Kidney (tissue), 14 donors: Measurements from ENCODE around the gene KCNK15. TPM values are rescaled to one million over a fixed set of nuclear protein-coding genes. Genes with fewer than 3 reads are reported as not detected.

Experiments used
- DNase-seq, 5 donors: peaks; one replicate each; pipeline ENCODE4 v3.0.0-alpha.2; 2013 to 2020
- FAIRE-seq: peaks from 2 replicates; lab custom pipeline; 2012; peaks lifted over from hg19 to GRCh38; lab: Jason Lieb, UNC
- H3K27ac ChIP-seq, 2 donors: one replicate each; pipeline ENCODE4 v1.7.0; 2013; ENCODE audit warnings: low read depth in 2 of 2, low read length in 2 of 2, inconsistent platforms in 1 of 2
- H3K27me3 ChIP-seq: one replicate; pipeline ENCODE4 v1.7.1; 2013; ENCODE audit warnings: low read length, inconsistent platforms; ENCODE audit not compliant: control insufficient read depth, insufficient read depth
- H3K36me3 ChIP-seq, 3 donors: one replicate each; pipeline versions ENCODE4 v1.7.0 to v1.7.1; 2013; ENCODE audit warnings: low read length in 3 of 3, control low read depth in 1 of 3, inconsistent platforms in 1 of 3; ENCODE audit not compliant: insufficient read depth in 3 of 3, control insufficient read depth in 2 of 3
- H3K4me1 ChIP-seq, 3 donors: one replicate each; pipeline versions ENCODE4 v1.7.0 to v1.7.1; 2013; ENCODE audit warnings: low read length in 3 of 3, inconsistent platforms in 1 of 3, low read depth in 1 of 3; ENCODE audit not compliant: control insufficient read depth in 2 of 3, insufficient read depth in 2 of 3
- H3K4me3 ChIP-seq, 3 donors: one replicate each; pipeline versions ENCODE4 v1.7.0 to v1.8.1; 2013; ENCODE audit warnings: low read length in 3 of 3, control low read depth in 1 of 3, inconsistent platforms in 1 of 3
- H3K9ac ChIP-seq, 3 donors: one replicate each; pipeline versions ENCODE4 v1.7.0 to v1.7.1; 2013; ENCODE audit warnings: low read length in 3 of 3, control low read depth in 1 of 3, inconsistent platforms in 1 of 3
- H3K9me3 ChIP-seq, 3 donors: one replicate each; pipeline versions ENCODE4 v1.7.0 to v1.7.1; 2013; ENCODE audit warnings: low read length in 3 of 3, control low read depth in 1 of 3, inconsistent platforms in 1 of 3; ENCODE audit not compliant: control insufficient read depth in 2 of 3, insufficient read depth in 1 of 3
- CTCF ChIP-seq: IDR thresholded peaks from 3 replicates; pipeline ENCODE4 v1.5.1; 2012; ENCODE audit warnings: mild to moderate bottlenecking, moderate library complexity, borderline replicate concordance; ENCODE audit not compliant: insufficient read depth; ENCODE audit errors: extremely low read depth
- intact Hi-C: fragments of 100-400 bp; cut with DNase I; formaldehyde crosslinking; loops from one replicate; pipeline ENCODE4 v1.11.1; 2022
- polyA plus RNA-seq: library from polyadenylated mRNA; stranded (reverse); fragments of 350-450 nt; fragmentation: Illumina TruSeq; extraction: RNeasy Lipid Tissue Mini Kit (QIAGEN cat#74804); gene quantifications from one replicate; pipeline ENCODE4 v1.2.3, GENCODE V29; 2014; ENCODE audit warnings: low read depth, low replicate concordance; ENCODE audit not compliant: insufficient read depth
- total RNA-seq: library from RNA; stranded (reverse); fragmentation: NEBNext Ultra II Directional; extraction: Animal tissue kit (Norgen Biotek cat#: 25700); gene quantifications from one replicate; pipeline ENCODE4 v1.2.1, GENCODE V29; 2021
- donor health status: control.
- donor health status: control.
- donor health status: control.
- donor health status: control.
- donor health status: control.
- donor health status: DM: yes; HTN: yes; CAD: no.
- donor health status: Normal renal cell carcinoma (clear cell type).

The KCNK15 gene
- total and polyA plus RNA-seq, 2 donors from 2014 or later, result 0.62 to 11.7 TPM

DNA sequence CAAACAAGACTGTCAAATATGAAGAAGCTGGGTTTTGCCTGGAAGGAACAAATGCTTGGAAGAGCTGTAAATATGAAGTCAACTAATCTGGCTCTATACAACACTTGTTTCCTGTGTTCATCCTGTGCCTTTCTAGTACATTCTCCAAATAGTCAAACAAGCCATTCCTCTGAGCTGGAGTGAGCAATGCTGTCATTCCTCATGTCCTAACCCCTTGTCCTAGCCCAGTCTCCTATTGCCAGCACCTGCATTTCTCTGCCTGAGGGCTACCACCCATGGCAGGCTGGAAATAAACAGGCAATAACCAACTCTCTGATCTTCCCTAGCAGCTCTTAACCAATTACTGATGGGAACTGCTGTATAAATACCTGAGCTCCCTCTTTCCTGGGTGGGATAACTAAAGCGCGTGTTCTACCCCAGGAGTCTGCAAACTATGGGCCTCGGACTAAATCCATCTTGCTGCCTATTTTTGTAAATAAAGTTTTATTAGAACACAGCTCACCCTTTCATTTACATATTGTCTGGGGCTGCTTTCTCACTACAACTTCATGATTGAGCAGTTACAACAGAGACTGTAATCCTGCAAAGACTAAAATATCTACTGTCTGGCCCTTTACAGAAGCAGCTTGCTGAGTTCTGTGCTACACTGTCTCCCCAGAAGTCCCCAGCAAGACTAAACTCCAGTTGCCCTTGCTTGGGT, 51.2 kb downstream of the KCNK15 start:
- H3K4me3 ChIP-seq, result no peak overlapping the region
- H3K4me1 ChIP-seq, result no peaks in the 10 kb centered on the region
- H3K27me3 ChIP-seq, result no peaks in the 10 kb centered on the region
- H3K27ac ChIP-seq, result no peak overlapping the region
- no peak overlapping the region for H3K9ac ChIP-seq
- no peak for TF ChIP-seq CTCF
- no peak for FAIRE-seq
- intact Hi-C loops, result no loop called here
- no peak for DNase-seq
- no peaks in the 10 kb centered on the region for H3K36me3 ChIP-seq
- H3K9me3 ChIP-seq, result no peaks in the 10 kb centered on the region

DNA sequence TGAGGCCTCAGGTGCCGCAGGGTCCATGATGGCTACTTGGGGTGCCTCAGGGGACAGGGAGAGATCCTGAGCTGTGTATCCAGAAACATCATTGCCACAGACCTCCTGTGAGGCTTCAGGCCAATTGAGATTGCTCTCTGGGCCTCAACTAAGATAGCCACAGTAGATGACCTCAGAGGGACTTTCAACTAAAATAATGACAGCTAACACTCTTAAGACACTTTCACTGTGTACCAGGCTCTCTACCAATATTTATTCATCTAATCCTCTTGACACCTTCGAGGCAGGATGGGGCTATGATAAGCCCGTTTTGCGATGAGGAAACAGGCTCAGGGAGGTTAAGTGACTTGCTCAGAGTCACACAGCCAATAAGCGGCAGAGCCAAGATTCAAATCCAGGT, 54.0 kb downstream of the KCNK15 start:
- H3K4me1 ChIP-seq, result no peaks in the 10 kb centered on the region
- no peaks in the 10 kb centered on the region for H3K36me3 ChIP-seq
- no peak overlapping the region for H3K27ac ChIP-seq
- no peak for TF ChIP-seq CTCF
- intact Hi-C loops, result no loop called here
- DNase-seq (no peak), FAIRE-seq (no peak)
- H3K9me3 ChIP-seq, result no peaks in the 10 kb centered on the region
- no peaks in the 10 kb centered on the region for H3K27me3 ChIP-seq
- no peak overlapping the region for H3K9ac ChIP-seq
- no peak overlapping the region for H3K4me3 ChIP-seq

- FAIRE-seq (no peak), DNase-seq (no peak)
- Histone ChIP-seq H3K4me1 (no peaks in the 10 kb centered on the region), H3K27ac (no peak overlapping the region), H3K9ac (no peak overlapping the region), H3K4me3 (no peak overlapping the region), H3K27me3 (no peaks in the 10 kb centered on the region), H3K36me3 (no peaks in the 10 kb centered on the region), H3K9me3 (no peaks in the 10 kb centered on the region)
- intact Hi-C loops, result no loop called here
- no peak for TF ChIP-seq CTCF
Observed at GRCh38 chr20:44800391-44801046, 54.9 kb downstream of the KCNK15 start.

Other genes starting within 250 kb of the KCNK15 start
- 90.4 TPM for gene SERINC3, start 223.8 kb upstream of the KCNK15 start, total RNA-seq
- 41.6 TPM for gene SERINC3, start 223.8 kb upstream of the KCNK15 start, polyA plus RNA-seq
- 71.1 TPM for gene PKIG, start 163.3 kb upstream of the KCNK15 start, total RNA-seq
- gene PKIG, start 163.3 kb upstream of the KCNK15 start, polyA plus RNA-seq, result 150 TPM
- gene ADA, start 94.2 kb upstream of the KCNK15 start, total RNA-seq, result 6.5 TPM
- gene ADA, start 94.2 kb upstream of the KCNK15 start, polyA plus RNA-seq, result 3.1 TPM
- 3.1 TPM for gene CCN5, start 30.5 kb upstream of the KCNK15 start, total RNA-seq
- 0.41 TPM for gene CCN5, start 30.5 kb upstream of the KCNK15 start, polyA plus RNA-seq
- gene RIMS4, start 64.7 kb downstream of the KCNK15 start, total RNA-seq, result 0.13 TPM
- not detected for gene RIMS4, start 64.7 kb downstream of the KCNK15 start, polyA plus RNA-seq
- 216 TPM for gene YWHAB, start 139.8 kb downstream of the KCNK15 start, total RNA-seq
- gene YWHAB, start 139.8 kb downstream of the KCNK15 start, polyA plus RNA-seq, result 156 TPM
- 48.6 TPM for gene PABPC1L, start 164.2 kb downstream of the KCNK15 start, total RNA-seq
- 24.4 TPM for gene PABPC1L, start 164.2 kb downstream of the KCNK15 start, polyA plus RNA-seq
- gene TOMM34, start 214.5 kb downstream of the KCNK15 start, total RNA-seq, result 18.8 TPM
- gene TOMM34, start 214.5 kb downstream of the KCNK15 start, polyA plus RNA-seq, result 39.6 TPM
- 41.0 TPM for gene STK4, start 220.6 kb downstream of the KCNK15 start, total RNA-seq
- gene STK4, start 220.6 kb downstream of the KCNK15 start, polyA plus RNA-seq, result 4.3 TPM